Urinary bladder (tissue), 4 donors: ENCODE results near the gene OVCA2. TPM values are rescaled to one million over a fixed set of nuclear protein-coding genes. Genes with fewer than 3 reads are reported as not detected.

Experiments used
- DNase-seq: peaks from one replicate; pipeline ENCODE4 v3.0.0-alpha.2; 2015; ENCODE audit errors: extremely low spot score
- H3K27ac ChIP-seq: one replicate; pipeline ENCODE4 v1.5.1; 2013; ENCODE audit warnings: low read depth, mild to moderate bottlenecking, moderate library complexity
- H3K36me3 ChIP-seq: one replicate; pipeline ENCODE4 v1.6.1; 2013; ENCODE audit warnings: mild to moderate bottlenecking, moderate library complexity; ENCODE audit not compliant: insufficient read depth
- H3K4me1 ChIP-seq: one replicate; pipeline ENCODE4 v1.6.1; 2013; ENCODE audit warnings: mild to moderate bottlenecking, moderate library complexity; ENCODE audit not compliant: insufficient read depth
- H3K4me3 ChIP-seq: one replicate; pipeline ENCODE4 v1.5.1; 2013; ENCODE audit warnings: low read depth, low read length
- WGBS: extraction: QIAGEN DNeasy Blood & Tissue Kit; methylation state at CpG from one replicate; pipeline ENCODE4 v1.1.7; 2013; 5-methylcytosine and 5-hydroxymethylcytosine counted together
- polyA plus RNA-seq: library from polyadenylated mRNA; stranded (reverse); fragments of 200-250 nt; gene quantifications from one replicate; pipeline ENCODE4 v1.2.3, GENCODE V29; 2013
- total RNA-seq: library from RNA; depleted of rRNA; stranded (reverse); fragments of >200 nt; gene quantifications from one replicate; pipeline ENCODE4 v1.2.3, GENCODE V29; 2014
- donor health status: healthy with polysubstance abuse.
- donor health status: healthy.

The OVCA2 gene
- total and polyA plus RNA-seq, 2 donors = 9.5 to 40.1 TPM

DNA sequence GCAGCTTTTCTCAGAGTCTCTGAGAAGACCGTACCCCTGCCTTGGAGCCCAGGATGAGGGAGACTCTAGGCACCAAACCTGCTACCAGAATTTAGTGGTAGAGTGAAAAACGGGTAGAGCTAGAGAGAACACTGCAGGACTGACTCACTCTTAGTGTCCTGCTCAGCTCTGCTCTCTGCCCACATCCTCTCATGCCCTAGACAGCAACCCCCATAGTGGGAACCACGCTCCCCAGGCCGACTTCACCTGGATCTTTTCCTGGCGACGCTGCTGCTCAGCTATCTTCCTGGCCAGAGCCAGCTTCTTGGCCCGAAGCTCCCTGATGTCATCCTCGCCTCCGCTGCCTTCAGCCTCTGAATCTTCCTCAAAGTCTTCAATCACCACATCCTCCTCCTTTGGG lies 39.7 kb downstream of the OVCA2 start:
- Histone ChIP-seq H3K36me3 (no peaks in the 10 kb centered on the region), H3K27ac (no peak overlapping the region), H3K4me1 (no peaks in the 10 kb centered on the region), H3K4me3 (no peak overlapping the region)
- no peak for DNase-seq
- WGBS = 66% methylated on average over 9 of the region's 9 CpGs

- Histone ChIP-seq H3K36me3 (no peaks in the 10 kb centered on the region), H3K4me3 (no peak overlapping the region), H3K27ac (peak overlapping the region; percentile 28), H3K4me1 (no peaks in the 10 kb centered on the region)
- WGBS = 63% methylated on average over 9 of the region's 9 CpGs
- DNase-seq = no peak
These were observed 40.4 kb downstream of the OVCA2 start for GRCh38 chr17:2082003-2082781.

DNA sequence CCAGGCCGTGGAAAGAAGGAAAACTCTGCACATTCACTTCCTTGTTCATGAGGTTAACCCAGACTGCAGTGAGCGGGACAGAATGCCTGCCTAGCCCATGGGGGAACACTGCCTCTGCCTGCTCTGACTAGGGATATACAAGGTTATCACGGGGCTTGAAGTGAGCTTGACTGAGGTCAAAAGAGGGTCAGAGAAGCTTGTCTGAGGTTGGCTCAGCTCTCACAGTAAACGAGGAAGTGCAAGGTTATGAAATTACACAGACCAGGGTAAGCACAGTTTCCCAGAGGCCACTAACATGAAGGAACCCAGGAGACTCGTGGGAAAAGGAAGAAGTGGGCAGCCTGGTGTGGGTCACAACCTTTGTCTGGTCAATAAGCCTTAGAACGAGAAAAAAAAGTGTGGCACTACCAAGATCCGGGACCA lies 41.8 kb downstream of the OVCA2 start:
- 44% methylated on average over 7 of the region's 7 CpGs for WGBS
- Histone ChIP-seq H3K4me3 (no peak overlapping the region), H3K36me3 (no peaks in the 10 kb centered on the region), H3K27ac (peak overlapping the region; percentile 66), H3K4me1 (no peaks in the 10 kb centered on the region)
- no peak for DNase-seq

DNA sequence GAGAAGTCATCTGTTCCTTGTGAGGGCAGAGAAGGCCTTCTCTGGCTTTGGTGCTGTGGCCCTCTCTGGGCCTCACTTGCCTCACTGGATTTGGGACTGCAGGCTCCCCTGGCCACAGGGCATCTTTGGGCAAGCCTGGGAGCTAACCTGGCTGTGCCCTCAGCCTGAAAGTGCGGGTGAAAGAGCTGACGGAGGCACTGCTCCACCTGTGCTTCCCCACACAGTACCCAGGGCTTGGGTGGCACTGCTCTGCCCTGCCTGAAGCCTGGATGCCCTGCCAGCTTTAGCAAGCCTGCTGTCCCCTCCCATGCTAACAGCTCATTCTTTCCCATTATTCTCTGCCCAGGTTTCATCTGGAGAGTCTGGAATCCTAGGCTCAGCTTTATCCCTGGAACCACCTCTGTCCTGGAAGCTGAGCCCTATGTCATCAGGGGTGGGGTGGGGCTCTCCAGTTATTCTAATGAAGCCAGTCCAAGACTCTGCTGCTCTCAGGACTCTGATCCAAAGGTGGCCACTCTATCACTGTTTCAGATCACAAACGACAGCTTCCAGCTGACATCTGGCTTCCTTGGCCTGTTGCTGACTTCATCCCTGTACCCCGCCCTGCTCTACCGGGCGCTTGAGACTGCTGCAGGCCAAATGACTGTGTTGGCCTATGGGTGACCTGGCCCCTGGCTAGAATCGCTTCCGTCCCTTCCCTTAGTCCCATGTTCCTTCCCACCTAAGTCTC lies 42.4 kb downstream of the OVCA2 start:
- no peaks in the 10 kb centered on the region for H3K4me1 ChIP-seq
- no peaks in the 10 kb centered on the region for H3K36me3 ChIP-seq
- no peak for DNase-seq
- no peak overlapping the region for H3K4me3 ChIP-seq
- H3K27ac ChIP-seq = peak overlapping the region; percentile 66
- 41% methylated on average over 8 of the region's 8 CpGs for WGBS

DNA sequence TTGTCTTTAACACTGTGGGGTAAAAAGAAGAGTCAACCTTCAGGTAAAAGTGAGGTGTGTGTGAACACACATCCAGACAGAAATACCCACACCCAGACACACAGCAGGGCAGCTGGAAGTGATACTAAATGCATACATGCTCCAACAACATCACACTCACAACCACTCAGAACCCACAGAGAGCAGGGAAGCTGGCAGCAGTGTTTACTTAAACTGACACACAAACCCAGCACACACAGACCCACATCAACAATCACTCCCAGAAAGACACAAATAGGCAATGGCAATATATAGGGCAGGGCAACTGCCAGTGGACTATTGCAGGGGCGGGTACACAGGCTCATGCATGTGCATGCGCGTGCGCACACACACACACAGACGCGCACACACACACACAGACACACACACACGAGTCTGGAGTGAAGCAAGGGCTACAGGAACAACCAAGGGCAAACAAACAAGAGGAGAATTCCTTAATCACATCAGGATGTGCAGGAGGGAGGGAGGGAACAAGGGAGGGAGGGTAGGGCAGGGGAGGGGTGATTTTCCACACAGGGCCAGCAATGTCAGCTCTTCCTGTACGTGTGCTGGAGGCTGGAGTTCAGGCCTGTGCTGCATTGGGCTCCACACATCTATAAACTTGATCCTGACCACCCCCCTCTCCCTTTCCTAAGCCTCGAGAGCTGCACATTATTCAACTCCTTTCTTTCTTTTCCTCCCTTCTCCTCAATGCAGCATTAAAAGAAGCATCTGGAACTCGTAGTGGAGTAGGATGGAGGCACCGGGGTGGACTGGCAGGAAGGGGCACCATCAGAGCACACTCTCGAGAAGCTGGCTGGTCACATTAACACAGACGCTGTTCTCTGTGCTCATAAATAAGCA lies 43.2 kb downstream of the OVCA2 start:
- H3K4me3 ChIP-seq = no peak overlapping the region
- WGBS = 39% methylated on average over 13 of the region's 13 CpGs
- H3K36me3 ChIP-seq = no peaks in the 10 kb centered on the region
- H3K27ac ChIP-seq = peak overlapping the region; percentile 66
- H3K4me1 ChIP-seq = no peaks in the 10 kb centered on the region
- no peak for DNase-seq

DNA sequence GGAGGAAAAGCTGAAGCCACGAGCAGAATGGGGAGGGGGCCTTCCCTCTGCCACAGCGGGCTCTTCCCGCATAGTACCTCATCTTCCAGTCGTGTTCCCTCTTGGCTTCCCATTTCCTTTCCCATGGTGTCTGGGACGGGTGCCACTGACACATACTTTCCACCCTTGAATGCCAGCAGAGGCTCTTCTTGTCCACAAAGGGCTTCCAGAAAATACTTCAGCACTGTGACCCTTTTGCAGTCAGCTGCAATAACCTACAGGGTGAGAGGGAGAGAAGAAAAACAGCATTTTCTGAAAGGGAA lies 43.8 kb downstream of the OVCA2 start:
- Histone ChIP-seq H3K4me1 (no peaks in the 10 kb centered on the region), H3K27ac (peak overlapping the region; percentile 53), H3K36me3 (no peaks in the 10 kb centered on the region), H3K4me3 (no peak overlapping the region)
- 41% methylated on average over 5 of the region's 5 CpGs for WGBS
- DNase-seq = no peak

GRCh38 chr17:2086306-2086705 lies 44.5 kb downstream of the OVCA2 start:
- WGBS = 74% methylated on average over 3 of the region's 3 CpGs
- Histone ChIP-seq H3K36me3 (no peaks in the 10 kb centered on the region), H3K27ac (peak overlapping the region; percentile 42), H3K4me1 (no peaks in the 10 kb centered on the region), H3K4me3 (no peak overlapping the region)
- DNase-seq = no peak

- Histone ChIP-seq H3K36me3 (no peaks in the 10 kb centered on the region), H3K4me1 (no peaks in the 10 kb centered on the region), H3K27ac (no peak overlapping the region), H3K4me3 (no peak overlapping the region)
- 65% methylated on average over 10 of the region's 10 CpGs for WGBS
- no peak for DNase-seq
These were observed 45.9 kb downstream of the OVCA2 start for GRCh38 chr17:2087597-2088211.

- no peak for DNase-seq
- Histone ChIP-seq H3K27ac (peak overlapping the region; percentile 63), H3K36me3 (no peaks in the 10 kb centered on the region), H3K4me1 (no peaks in the 10 kb centered on the region), H3K4me3 (peak overlapping the region; percentile 6)
- 8% methylated on average over 8 of the region's 8 CpGs for WGBS
These were observed 47.2 kb downstream of the OVCA2 start for GRCh38 chr17:2089021-2089422.

DNA sequence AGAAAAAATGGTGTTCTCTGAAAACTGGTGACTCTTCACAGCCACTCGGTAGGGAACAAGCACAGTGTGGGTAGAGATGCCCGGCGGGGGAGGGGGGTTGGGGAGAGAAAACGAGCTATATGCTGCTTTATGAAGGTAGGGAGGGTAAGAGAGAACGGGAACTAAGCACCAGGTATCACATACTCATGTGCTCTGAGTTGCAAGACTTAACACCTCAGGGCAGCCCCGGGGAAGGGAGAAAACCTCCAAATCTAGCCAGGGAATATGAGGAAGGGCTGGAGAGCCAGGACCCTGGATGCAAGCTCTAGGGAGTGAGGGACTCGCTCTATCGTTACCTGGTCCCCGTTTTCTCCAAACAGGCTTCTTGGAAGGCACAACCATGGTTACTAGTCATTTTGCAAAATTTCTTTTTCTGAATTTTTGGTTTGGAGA lies 48.4 kb downstream of the OVCA2 start:
- no peak for DNase-seq
- Histone ChIP-seq H3K4me3 (no peak overlapping the region), H3K4me1 (no peaks in the 10 kb centered on the region), H3K27ac (peak overlapping the region; percentile 53), H3K36me3 (no peaks in the 10 kb centered on the region)
- 60% methylated on average over 9 of the region's 9 CpGs for WGBS

DNA sequence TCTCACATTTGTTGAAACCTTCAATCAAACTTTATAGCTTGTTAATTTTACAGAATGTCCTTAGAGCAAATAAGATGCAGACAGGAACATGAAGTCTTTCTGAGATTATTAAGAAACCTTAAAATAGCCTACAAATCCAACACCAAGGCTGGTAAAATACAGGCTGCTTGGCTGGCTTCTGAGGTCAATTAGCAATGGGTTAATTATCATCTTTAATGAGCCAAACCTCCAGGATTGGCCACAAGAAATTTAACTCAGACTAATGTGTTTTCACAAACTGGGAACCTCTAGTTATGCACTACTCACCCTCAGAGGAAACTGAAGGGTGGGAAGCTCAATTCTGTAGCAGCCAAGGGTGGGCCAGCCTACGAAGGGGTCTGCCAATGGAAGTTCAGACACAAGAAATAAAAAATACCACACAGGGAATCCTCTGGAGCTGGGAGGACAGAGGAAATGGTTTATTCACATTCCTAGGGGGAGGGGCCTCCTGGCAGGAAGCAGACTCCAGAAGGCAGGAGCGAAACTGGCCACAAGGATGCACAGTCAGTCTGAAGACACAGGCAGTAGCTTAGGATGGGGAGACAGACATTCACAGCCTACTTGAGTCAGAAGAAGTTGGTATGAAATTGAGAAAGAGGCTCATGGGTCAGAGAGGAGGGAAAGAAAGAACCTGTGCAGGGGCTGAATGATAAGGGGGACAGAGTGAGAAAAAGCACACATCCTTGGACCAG lies 49.1 kb downstream of the OVCA2 start:
- Histone ChIP-seq H3K4me1 (no peaks in the 10 kb centered on the region), H3K27ac (peak overlapping the region; percentile 35), H3K4me3 (no peak overlapping the region), H3K36me3 (no peaks in the 10 kb centered on the region)
- WGBS = 18% methylated on average over 2 of the region's 2 CpGs
- no peak for DNase-seq

DNA sequence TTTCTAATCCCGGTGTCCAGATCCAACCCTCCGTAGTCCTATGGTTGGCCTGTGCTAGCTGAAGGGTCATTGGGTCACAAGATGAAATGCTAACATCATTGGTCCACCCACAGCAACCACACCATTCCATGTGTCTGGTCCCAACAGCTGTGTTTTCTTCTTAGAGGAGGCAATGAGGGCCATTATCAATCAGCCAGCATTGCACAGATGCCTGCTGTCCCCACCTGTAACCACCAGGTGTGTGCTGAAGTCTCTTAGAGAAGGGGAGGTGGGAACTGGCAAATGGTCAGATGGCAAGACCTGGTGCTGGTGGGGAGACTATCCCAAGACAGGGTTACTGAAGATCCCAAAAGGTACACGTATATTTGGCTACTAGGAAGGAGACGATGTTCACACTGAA lies 50.4 kb downstream of the OVCA2 start:
- Histone ChIP-seq H3K27ac (no peak overlapping the region), H3K4me3 (no peak overlapping the region), H3K4me1 (no peaks in the 10 kb centered on the region), H3K36me3 (no peaks in the 10 kb centered on the region)
- WGBS = 76% methylated on average over 4 of the region's 4 CpGs
- no peak for DNase-seq
